GM21515 (cell line): ENCODE data around the gene PCED1B.
"Not testable (repeated sequence)": the region's sequence is repeated elsewhere in the genome, so short reads cannot be mapped to it uniquely, and the experiment has no call there.

Experiments
- ATAC-seq: cut with Tn5 transposase; IDR thresholded peaks from one replicate; pipeline ENCODE4 v1.9.1; 2021; ENCODE audit not compliant: unreplicated experiment

Gene PCED1B

GRCh38 chr12:47117305-47117704 is 37.9 kb downstream of the PCED1B start:
- not testable (repeated sequence) for ATAC-seq

GRCh38 chr12:47120736-47121135 is 41.3 kb downstream of the PCED1B start:
- no peak for ATAC-seq

- no peak for ATAC-seq
Observed at GRCh38 chr12:47121146-47121545, 41.7 kb downstream of the PCED1B start.

- no peak for ATAC-seq
Observed at GRCh38 chr12:47122602-47123001, 43.2 kb downstream of the PCED1B start.

GRCh38 chr12:47123730-47124129 is 44.3 kb downstream of the PCED1B start:
- ATAC-seq: no peak

- no peak for ATAC-seq
Observed at GRCh38 chr12:47124451-47124850, 45.0 kb downstream of the PCED1B start.

GRCh38 chr12:47126246-47126645 is 46.8 kb downstream of the PCED1B start:
- no peak for ATAC-seq

GRCh38 chr12:47131011-47131410 is 51.6 kb downstream of the PCED1B start:
- no peak for ATAC-seq

- no peak for ATAC-seq
Observed at GRCh38 chr12:47134005-47134404, 54.6 kb downstream of the PCED1B start.

GRCh38 chr12:47135578-47135977 is 56.2 kb downstream of the PCED1B start:
- no peak for ATAC-seq

GRCh38 chr12:47139000-47139681 is 59.7 kb downstream of the PCED1B start:
- ATAC-seq: no peak

GRCh38 chr12:47141459-47141858 is 62.0 kb downstream of the PCED1B start:
- ATAC-seq: no peak

GRCh38 chr12:47144769-47145168 is 65.3 kb downstream of the PCED1B start:
- ATAC-seq: no peak

GRCh38 chr12:47145188-47145587 is 65.8 kb downstream of the PCED1B start:
- no peak for ATAC-seq

- ATAC-seq: no peak
Observed at GRCh38 chr12:47147739-47148138, 68.3 kb downstream of the PCED1B start.

GRCh38 chr12:47149146-47149545 is 69.7 kb downstream of the PCED1B start:
- no peak for ATAC-seq

- no peak for ATAC-seq
Observed at GRCh38 chr12:47152095-47152494, 72.7 kb downstream of the PCED1B start.

- no peak for ATAC-seq
Observed at GRCh38 chr12:47155457-47156166, 76.2 kb downstream of the PCED1B start.

GRCh38 chr12:47156167-47156736 is 76.8 kb downstream of the PCED1B start:
- ATAC-seq: no peak

- ATAC-seq: no peak
Observed at GRCh38 chr12:47158792-47159191, 79.4 kb downstream of the PCED1B start.

- ATAC-seq: no peak
Observed at GRCh38 chr12:47159348-47159747, 79.9 kb downstream of the PCED1B start.
